Fibroblast of pulmonary artery (primary cell): Measurements from ENCODE around the gene MEF2B.
"Not testable (repeated sequence)": the region's sequence is repeated elsewhere in the genome, so short reads cannot be mapped to it uniquely, and the experiment has no call there.

Experiments used
- DNase-seq: peaks from one replicate; pipeline ENCODE4 v3.0.0-alpha.2; 2010; ENCODE audit warnings: low read depth
- H3K4me3 ChIP-seq: replicated peaks from 2 replicates; pipeline ENCODE4 v1.5.1; 2011; ENCODE audit warnings: low read depth, mild to moderate bottlenecking, control low read depth, low read length, moderate library complexity
- TF ChIP-seq, protein P1 (sequence below): IDR thresholded peaks from 2 replicates; pipeline ENCODE4 v1.5.1; 2011; ENCODE audit warnings: mild to moderate bottlenecking, control low read depth, low read length, inconsistent platforms; ENCODE audit errors: missing control alignments

MEF2B gene

DNA sequence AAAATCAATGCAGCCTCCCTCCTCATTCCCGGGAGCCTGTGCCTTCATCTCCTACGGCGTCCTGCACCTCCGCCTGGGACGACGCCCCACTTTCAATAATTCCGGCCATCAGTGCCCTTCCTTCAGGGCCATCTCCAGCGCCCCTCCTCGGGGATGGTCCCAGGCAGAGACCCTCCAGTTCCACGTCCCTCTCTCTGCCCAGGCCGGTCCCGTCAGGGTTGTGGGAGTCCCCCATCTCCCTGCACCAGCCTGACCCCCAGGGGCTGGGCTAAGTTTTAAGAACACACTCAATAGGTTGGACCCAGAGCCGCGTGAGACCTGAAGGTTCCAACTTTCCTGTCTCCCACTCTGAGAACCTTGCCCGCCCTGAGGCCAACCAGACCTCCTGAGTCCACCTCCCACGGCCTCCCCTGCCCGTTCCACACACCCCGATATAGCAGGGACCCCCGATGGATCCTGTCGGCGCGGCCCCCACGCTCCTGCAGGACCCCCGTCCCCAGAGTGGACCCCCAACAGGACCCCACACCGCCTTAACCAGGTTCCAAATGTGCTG, 32.4 kb downstream of the MEF2B start:
- TF ChIP-seq, protein P1, sequence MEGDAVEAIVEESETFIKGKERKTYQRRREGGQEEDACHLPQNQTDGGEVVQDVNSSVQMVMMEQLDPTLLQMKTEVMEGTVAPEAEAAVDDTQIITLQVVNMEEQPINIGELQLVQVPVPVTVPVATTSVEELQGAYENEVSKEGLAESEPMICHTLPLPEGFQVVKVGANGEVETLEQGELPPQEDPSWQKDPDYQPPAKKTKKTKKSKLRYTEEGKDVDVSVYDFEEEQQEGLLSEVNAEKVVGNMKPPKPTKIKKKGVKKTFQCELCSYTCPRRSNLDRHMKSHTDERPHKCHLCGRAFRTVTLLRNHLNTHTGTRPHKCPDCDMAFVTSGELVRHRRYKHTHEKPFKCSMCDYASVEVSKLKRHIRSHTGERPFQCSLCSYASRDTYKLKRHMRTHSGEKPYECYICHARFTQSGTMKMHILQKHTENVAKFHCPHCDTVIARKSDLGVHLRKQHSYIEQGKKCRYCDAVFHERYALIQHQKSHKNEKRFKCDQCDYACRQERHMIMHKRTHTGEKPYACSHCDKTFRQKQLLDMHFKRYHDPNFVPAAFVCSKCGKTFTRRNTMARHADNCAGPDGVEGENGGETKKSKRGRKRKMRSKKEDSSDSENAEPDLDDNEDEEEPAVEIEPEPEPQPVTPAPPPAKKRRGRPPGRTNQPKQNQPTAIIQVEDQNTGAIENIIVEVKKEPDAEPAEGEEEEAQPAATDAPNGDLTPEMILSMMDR: no peak
- DNase-seq: peak; percentile 12
- peak overlapping the region; percentile 95 for H3K4me3 ChIP-seq

DNA sequence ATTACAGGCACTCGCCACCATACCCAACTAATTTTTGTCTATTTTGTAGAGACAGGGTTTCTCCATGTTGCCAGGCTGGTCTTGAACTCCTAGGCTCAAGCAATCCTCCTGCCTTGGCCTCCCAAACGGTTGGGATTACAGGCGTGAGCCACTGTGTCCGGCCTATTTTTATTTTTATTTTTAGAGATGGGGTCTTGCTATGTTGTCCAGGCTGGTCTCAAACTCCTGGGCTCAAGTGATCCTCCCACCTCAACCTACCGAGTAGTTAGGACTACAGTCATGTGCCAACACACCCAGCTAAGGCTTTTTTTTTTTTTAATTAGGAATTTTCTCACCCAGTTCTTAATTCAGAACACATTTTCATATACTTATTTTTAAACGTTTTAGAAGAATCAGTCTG, 34.4 kb downstream of the MEF2B start:
- not testable (repeated sequence) for DNase-seq, H3K4me3 ChIP-seq

DNA sequence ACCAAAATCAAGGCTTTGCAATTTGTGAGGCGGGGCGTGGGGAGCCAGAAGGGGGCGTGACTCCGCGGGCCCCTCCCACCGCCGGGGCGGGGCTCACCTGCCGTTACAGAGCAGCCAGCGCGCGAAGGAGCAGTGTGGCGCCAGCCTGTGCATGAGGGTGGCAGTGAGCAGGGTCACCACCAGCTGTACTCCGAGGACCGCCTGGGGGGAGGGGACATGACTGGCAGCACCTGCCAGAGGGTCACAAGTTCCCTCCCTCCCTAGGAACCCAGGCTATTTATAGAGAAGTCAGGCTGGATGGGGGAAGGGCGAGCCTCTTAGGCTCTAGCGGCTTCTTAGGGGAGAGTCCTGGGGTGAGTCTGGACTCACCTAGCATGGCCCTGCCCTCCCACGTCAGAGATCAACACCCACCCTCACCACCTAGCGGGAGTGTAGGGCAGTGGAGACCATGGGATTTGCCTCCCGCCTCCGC, 35.3 kb downstream of the MEF2B start:
- TF ChIP-seq, protein P1: no peak
- no peak for DNase-seq
- H3K4me3 ChIP-seq: no peak overlapping the region

DNA sequence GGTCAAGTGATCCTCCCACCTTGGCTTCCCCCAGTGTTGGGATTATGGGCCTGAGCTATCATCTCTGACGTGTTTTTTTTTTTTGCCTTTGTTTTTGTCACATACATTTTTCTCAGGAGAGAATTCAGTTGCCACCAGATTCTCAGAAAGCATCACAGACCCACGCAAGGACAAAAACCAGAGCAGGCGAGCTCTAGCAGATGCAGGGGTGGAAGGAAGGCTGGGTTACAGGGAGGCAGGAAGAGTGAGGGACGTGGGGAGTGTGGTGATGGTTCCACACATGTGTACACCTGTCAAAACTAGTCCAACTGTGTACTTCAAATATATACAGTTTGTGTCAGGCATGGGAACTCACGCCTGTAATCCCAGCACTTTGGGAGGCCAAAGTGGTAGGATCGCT, 36.1 kb downstream of the MEF2B start:
- H3K4me3 ChIP-seq: no peak overlapping the region
- TF ChIP-seq, protein P1: no peak
- DNase-seq: no peak

DNA sequence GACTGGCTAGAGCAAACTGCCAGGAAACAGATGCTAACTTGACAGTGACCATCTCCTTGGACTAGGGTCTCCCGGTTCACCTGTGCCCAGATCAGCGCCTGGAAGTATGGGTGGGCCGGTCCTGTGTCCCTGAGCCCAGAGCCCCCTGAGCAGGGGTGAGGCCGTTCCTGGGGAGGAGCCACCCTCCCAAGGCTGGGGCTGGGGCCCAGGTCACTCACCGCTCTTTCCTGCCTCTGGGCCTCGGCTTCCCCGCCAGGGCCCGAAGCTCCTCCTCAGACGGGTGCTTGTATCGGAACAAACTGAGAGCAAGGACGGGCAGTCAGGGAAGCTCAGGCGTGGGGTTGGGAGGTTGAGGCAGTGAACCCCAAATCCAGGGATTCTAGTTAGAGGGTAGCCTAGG, 37.2 kb downstream of the MEF2B start:
- TF ChIP-seq, protein P1: no peak
- no peak for DNase-seq
- no peak overlapping the region for H3K4me3 ChIP-seq

DNA sequence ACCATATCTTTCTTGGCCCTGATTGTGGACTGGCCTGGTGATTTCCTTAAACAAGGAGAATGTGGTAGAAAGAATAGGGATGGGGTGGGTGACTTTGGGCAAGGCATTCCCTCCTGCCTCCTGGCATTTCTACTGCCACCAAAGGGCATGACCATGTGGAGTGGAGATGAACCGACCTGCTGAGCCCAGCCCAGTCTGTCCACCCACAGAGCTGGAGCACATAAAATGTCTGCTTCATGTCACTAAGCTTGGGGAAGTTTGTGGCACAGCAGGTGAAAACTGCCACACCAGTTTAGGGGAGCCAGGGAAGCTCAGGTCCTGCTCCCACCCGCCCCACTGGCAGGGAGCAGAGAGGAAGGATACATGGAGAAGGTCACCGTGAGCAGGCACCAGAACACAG, 38.1 kb downstream of the MEF2B start:
- no peak overlapping the region for H3K4me3 ChIP-seq
- TF ChIP-seq, protein P1: no peak
- DNase-seq: no peak

DNA sequence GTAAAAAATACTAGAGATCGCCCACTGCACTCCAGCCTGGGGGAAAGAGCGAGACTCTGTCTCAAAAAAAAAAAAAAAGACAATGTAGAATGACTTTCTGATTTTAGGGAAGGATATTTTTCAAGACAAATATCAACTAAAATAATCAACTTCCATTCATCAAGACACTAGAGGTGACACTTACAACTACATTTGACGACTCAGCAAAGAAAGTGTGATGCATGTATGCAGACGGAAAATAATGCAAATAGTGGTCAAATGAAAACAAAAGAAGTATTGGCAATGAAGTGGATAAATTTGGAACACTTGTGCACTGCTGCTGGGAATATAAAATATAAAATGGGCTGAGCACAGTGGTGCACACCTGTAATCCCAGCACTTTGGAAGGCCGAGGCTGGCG, 44.0 kb downstream of the MEF2B start:
- DNase-seq: no peak
- TF ChIP-seq, protein P1: no peak

More for the DNA sequence above, 44.0 kb downstream of the MEF2B start:
- H3K4me3 ChIP-seq: no peak overlapping the region
